ENCODE measurements around the gene FRMD3.

DNA sequence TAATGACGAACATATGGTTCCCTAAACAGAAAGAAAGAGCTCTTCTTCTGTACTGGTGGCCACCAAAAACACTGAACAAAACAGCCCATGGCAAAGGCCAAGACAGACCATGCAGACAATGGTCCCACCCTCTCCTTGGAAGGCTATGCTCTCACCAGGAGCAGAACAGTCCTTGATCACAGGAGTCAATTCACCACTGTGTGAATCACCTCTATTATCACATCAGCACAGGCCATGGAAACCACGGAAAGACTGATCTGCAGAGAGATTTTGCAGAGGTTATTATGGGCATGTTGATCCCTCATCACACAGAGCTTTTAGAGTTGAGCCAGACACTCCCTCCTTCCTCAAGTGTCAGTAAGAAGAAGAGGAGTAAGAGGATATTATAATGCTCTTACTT lies 341.3 kb downstream of the FRMD3 start:
- TF ChIP-seq, protein P1, sequence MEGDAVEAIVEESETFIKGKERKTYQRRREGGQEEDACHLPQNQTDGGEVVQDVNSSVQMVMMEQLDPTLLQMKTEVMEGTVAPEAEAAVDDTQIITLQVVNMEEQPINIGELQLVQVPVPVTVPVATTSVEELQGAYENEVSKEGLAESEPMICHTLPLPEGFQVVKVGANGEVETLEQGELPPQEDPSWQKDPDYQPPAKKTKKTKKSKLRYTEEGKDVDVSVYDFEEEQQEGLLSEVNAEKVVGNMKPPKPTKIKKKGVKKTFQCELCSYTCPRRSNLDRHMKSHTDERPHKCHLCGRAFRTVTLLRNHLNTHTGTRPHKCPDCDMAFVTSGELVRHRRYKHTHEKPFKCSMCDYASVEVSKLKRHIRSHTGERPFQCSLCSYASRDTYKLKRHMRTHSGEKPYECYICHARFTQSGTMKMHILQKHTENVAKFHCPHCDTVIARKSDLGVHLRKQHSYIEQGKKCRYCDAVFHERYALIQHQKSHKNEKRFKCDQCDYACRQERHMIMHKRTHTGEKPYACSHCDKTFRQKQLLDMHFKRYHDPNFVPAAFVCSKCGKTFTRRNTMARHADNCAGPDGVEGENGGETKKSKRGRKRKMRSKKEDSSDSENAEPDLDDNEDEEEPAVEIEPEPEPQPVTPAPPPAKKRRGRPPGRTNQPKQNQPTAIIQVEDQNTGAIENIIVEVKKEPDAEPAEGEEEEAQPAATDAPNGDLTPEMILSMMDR (IDR thresholded peaks at IDR 0.05), result no peak
- no peak for TF ChIP-seq POLR2AphosphoS5 (IDR thresholded peaks at IDR 0.05)
